Erythroblast (primary cell): ENCODE data around the gene TC2N.

Source experiments
- GATA1 ChIP-seq: IDR thresholded peaks from 2 replicates; pipeline ENCODE4 v1.6.1; 2011; ENCODE audit warnings: low read depth, mild to moderate bottlenecking, control low read depth, low read length, moderate library complexity
- POLR2A ChIP-seq: IDR thresholded peaks from 2 replicates; pipeline ENCODE4 v1.6.1; 2011; ENCODE audit warnings: mild to moderate bottlenecking, low read length

DNA sequence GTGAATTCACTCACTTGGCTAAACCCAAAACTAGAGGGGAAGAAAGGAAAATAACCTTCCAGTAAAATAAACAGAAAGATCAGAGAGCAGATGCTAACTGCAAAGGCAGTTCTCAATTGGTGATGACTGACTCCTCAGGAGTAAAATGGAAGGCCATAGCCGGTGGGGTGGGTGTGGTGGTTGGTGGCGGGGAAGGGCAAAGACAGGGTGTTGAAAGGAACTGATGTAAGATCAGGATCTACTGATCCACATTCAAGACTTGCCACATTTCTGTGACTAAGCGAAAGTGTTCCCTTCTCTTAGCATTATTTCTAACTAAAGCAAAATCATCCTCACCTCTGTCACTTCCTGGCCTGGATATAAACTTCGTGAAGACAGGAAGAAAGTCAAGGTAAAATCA lies 26.3 kb upstream of the TC2N start:
- TF ChIP-seq POLR2A (no peak), GATA1 (no peak)
